HG02610 (cell line): Measurements from ENCODE around the gene SUPT3H.
"Not testable (repeated sequence)": the region's sequence is repeated elsewhere in the genome, so short reads cannot be mapped to it uniquely, and the experiment has no call there.

Experiments used
- ATAC-seq: cut with Tn5 transposase; IDR thresholded peaks from one replicate; pipeline ENCODE4 v1.9.1; 2021; ENCODE audit warnings: mild to moderate bottlenecking, moderate library complexity; ENCODE audit not compliant: unreplicated experiment

SUPT3H gene

DNA sequence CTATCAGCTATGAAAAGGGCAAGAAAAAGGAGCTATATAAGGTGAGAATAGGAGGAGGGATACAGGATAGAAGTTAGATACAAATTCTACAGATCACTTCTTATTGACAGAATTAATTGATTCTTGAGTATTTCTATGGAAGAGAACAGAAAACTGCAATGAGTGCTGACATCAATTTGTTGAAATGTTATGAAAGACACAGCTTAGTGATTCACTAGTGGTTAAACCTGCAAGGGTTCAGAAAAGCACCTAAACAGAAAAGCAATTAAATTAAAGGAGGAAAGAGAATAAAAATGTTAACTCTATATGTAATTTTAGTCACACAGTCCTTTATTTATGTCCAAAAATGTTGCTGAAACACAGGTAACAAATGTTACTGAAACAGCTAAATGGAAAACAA is 304.0 kb downstream of the SUPT3H start:
- no peak for ATAC-seq

- no peak for ATAC-seq
These were observed 305.1 kb downstream of the SUPT3H start for GRCh38 chr6:45072673-45073072.

DNA sequence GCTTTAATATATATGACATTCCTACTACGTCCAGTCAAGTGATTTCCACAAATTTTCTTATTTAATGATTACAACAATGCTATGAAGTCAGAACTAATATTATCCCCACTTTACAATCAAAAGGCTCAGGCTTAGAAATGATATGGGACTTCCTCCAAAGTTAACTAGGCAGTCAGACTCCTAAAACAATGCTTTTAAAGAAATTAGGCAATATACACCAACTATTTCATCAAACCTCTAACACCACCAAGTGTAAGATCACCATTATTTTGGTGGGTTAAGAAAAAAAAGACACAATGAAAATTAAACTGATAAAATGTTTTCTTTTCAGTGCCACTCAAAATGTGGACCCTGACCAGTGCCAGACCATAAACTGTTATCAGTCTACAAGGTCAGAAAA is 305.7 kb downstream of the SUPT3H start:
- no peak for ATAC-seq

- no peak for ATAC-seq
These were observed 308.6 kb downstream of the SUPT3H start for GRCh38 chr6:45069091-45069490.

- not testable (repeated sequence) for ATAC-seq
These were observed 310.3 kb downstream of the SUPT3H start for GRCh38 chr6:45067446-45067845.

- not testable (repeated sequence) for ATAC-seq
These were observed 315.1 kb downstream of the SUPT3H start for GRCh38 chr6:45062659-45063058.

DNA sequence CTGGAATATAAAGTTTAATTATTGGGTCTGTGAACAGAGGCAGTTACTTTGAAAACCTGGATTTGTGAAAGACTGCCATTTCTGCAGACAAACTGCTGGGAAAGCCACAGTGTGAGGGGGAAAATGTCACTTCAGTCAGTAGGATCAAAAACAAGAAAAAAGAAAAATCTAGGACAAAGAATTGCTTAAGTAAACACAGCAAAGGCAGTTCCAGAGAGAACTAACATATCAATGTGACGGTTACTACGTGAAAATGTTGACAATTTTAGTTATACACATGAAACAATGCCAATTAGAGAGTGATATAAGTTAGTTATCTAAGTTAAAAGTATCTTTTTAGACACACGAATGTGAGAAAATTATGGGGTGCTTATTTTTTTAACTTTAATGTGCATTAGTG is 320.0 kb downstream of the SUPT3H start:
- no peak for ATAC-seq

DNA sequence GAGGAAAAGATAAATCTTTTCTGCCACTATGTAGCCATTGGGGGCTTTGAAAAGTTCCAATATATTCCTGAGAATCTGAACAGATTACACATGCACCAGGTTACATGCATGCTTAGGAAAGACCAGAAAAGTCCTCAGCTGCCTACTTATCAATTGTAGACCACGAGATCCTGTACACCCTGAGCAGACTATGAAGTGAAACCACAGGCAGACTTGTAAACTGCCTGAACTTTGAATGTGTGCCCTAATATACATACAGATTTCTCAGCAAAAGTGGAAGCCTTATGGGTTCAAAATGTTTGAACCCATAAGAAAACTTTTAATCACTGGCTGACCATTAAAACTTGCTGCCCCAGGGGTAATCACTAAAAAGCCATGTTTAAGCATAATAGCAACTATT is 323.1 kb downstream of the SUPT3H start:
- ATAC-seq, result no peak

DNA sequence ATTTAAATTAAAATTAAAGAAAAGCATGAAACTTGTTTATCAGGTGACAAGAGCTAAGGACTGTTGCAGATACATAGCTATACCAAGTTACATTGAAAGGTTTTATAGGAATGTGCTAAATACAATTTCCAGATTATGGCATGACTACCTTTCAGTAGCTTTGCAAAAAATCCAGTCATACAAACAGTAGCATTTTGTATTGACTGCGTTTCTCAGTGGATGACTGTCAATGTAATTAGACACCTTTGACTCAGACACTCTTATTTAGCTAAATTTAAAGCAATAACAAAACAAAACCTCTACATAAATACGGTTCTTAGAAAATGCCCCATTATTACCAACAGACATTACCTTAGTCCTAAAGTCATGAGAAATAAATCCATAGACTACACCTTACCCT is 325.4 kb downstream of the SUPT3H start:
- no peak for ATAC-seq

DNA sequence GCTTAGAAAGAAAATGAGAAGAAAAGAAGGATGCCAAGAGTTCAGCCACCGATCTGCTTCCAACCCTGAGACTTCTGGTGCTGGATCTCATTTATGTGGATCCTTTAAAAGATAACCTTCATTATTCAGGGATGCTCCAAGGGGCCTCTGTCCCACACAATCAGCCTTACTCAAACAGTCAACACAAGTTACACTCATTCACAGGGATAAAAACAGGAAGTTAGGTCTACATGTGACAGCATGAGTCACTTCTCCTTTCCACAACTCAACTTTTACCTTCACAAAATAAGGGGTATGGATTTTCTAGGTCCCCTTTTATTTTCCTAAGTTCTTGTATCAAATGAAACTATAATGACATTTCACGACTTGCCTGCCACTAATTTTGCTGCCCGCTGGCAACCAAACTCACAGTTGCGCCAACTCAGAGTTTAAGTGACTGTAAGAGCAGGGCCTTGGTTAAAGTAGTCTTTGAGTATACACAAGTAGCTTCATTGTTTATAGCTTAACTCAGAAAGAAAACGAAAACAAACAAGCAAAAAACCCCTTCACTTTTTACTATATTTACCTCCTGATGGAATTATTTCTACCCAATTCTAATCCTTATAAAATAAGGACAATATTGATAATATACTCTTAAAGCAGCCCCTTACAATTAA is 328.4 kb downstream of the SUPT3H start:
- no peak for ATAC-seq

DNA sequence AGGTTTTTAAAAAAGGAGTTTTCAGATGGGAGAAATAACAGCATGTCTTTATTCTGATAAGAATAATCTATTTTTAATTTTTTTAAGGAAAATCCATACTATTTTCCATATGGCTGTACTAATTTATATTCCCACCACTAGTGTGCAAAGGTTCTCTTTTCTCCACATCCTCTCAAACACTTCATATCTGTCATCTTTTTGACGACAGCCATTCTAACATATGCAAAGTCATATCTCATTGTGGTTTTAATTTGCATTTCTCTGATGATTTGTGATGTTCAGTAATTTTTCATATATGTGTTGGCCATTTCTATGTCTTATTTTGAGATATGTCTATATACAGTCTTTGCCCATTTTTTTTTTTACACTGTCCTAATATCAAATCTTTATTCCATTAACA is 330.2 kb downstream of the SUPT3H start:
- ATAC-seq, result no peak

- no peak for ATAC-seq
These were observed 332.5 kb downstream of the SUPT3H start for GRCh38 chr6:45045253-45045601.

DNA sequence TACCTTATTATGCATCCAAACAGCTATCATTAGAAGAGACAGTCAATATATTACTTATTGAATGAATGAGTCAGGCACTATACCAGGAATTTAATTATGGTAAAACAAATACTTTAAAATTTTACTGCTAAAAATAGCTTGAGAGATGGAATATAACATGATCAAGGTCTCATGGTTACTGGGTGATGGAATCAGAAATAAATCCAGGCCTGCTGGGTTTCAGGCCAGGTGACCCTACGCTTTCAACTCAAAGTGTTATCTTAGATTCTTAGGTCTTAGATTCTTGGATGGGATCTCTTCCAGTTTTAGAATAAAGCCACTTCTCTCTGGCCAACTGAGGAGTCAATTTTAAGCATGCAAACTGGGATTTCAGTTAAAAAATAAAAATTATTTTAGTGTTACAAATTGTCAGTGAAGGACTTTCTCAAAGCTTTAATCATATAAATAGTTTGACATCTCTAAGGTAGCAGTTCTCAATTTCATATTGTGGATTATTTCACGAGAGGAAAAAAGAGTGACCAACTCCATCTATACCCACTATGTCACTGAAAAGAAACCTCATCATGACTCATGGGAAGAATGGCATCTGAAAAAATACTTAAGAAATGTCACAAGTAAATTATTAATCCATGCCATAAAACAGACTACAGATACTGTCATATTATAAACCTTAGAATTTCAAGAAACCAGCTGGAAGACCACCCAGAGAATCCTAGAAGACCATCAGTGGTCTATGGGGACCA is 333.1 kb downstream of the SUPT3H start:
- no peak for ATAC-seq

GRCh38 chr6:45044086-45044485 is 333.6 kb downstream of the SUPT3H start:
- ATAC-seq, result no peak

DNA sequence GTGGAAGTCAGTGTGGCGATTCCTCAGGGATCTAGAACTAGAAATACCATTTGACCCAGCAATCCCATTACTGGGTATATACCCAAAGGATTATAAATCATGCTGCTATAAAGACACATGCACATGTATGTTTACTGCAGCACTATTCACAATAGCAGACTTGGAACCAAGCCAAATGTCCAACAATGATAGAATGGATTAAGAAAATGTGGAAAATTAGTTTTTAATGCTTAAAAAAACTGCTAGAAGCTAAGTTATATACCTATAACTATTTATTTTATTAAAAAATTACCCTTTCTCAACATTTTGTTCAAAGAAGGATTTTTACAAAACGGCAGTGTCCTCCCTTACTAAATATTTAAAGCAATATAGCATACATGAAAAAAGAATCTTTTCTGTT is 335.1 kb downstream of the SUPT3H start:
- not testable (repeated sequence) for ATAC-seq

DNA sequence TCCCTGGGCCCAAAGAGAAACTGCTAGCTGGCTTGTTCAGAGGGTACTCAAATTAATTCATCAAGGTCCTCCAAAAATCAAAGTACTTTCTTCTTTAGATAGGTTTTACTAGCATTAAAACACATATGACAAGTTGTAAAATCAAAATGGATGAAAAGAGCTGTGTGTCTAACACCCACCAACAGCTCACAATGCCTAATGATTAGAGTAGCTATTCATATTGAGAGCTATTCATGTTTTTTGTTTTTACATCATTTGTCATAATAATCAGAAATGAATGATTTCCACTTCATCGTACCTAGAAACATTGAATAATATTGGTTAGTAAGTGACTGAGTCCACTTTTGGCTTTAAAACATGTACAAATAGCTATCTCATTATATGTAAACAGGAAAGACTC is 339.5 kb downstream of the SUPT3H start:
- no peak for ATAC-seq

DNA sequence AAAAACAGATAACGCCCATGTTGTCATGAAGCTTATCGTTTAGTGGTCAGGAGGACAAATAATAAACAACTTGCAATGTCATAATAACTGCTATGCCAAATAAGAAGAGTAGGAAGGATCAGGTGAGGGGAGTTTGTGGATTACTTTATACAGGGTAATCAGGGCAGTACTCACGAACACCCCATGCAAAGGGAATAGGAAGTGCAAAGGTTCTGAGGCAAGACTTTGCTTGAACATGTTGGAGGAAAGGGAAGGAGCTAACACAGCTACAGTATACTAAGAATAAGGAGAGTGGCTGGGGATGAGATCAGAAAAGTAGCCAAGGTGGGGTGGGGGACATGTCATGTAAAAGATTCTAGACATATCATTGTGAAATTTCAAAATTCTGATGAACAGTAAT is 341.6 kb downstream of the SUPT3H start:
- ATAC-seq, result no peak

- ATAC-seq, result no peak
These were observed 345.3 kb downstream of the SUPT3H start for GRCh38 chr6:45032426-45032825.

DNA sequence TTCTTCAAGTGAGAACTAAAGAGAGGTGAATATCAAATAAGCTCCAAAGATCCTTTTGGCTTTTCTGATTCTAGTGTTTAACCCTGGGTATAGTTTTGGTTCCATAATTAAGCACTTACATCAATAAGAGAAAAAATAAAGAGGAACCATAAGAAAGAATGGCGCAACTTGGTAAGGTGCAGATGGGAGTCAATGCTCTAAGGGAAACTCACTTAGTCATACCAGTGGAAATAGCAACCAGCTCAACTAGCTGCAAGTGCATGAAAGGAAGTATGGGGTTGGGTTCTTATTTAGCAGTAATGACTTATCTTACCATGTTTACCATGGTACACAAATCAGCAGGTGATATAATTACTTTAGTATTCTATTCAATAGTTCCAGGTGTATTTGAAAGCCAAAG is 346.1 kb downstream of the SUPT3H start:
- ATAC-seq, result no peak

- no peak for ATAC-seq
These were observed 350.6 kb downstream of the SUPT3H start for GRCh38 chr6:45027126-45027525.

GRCh38 chr6:45026003-45026516 is 351.7 kb downstream of the SUPT3H start:
- ATAC-seq, result no peak

DNA sequence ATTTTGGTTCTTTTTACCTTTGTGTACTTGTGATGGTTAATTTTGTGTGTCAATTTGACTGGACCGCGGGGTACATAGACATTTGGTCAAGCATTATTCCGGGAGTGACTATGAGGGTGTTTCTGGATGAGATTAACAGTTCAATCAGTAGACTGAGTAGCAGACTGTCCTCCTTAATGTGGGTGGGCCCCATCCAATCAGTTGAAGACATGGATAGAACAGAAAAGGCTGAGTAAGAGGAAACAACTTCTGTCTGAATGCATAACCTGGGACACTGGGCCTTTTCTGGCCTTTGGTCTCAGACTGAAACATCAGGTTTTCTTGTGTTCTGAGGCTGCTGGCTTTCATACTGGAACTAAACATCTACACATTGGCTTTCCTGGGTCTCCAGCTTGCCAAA is 353.1 kb downstream of the SUPT3H start:
- ATAC-seq, result no peak

- ATAC-seq, result no peak
These were observed 356.1 kb downstream of the SUPT3H start for GRCh38 chr6:45021676-45022075.
